GM21619 (cell line): ENCODE results near the gene CDX1.

Experiments
- ATAC-seq: cut with Tn5 transposase; IDR thresholded peaks from one replicate; pipeline ENCODE4 v1.9.1; 2021; ENCODE audit not compliant: unreplicated experiment

The CDX1 gene

DNA sequence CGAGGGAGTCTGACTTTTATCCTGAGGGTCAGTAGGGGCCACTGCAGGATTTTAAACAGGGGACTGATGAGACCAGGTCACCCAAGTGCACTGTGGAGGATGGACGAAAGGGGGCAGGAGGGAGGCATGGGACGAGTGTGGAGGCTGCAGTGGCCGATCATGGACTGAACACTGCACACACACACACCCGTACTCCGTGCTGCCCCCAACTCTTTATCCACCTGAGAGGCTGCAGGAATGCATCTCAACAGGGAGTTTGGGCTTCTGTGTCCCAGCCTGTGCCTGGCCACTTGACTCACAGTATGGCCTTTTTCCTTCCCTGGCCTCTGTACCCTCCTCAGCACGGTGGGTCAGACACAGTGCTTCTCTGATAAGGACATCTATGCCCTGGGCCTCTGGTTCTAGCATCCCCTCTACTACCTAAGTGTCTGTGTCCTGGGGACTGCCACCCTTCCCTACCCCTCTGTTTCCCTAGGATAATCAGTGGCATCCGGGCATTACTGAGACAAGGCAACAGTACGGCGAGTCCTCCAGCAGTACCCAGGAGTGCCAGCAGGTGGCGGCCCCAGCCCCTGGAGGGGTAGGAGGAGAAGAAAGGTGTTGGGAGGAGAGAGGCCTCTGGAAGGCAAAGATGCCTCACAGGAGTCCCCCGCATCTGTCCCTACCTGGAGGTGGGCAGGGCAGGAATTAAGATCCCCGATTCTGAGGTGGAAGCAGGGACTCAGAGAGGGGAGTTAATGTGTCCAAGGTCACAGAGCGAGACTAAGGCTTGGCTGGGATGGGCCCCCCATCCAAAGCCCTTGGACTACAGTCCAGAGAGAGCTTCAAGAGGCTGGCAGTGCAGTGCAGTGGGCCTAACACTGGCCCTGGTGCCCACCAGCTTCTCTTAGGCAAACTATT is 5.1 kb upstream of the CDX1 start:
- peak; percentile 56 for ATAC-seq

DNA sequence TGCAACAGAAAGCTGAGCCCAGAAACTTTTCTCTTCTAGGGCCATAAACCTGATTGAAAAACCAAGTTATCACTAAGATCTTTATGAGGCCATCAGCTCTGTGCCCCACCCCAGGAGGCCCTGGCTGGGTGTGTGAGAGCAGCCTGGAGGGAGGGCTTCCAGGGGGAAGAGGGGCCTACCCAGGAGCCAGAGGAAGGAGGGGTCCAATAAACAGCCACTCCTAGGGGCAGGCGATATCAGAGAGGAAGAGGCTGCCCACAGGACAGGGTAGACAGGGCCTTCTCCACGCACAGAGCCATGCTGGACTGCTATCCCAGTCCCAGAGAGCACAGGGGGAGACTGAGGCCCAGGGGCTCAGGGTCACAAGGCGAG is 4.5 kb upstream of the CDX1 start:
- ATAC-seq = no peak

DNA sequence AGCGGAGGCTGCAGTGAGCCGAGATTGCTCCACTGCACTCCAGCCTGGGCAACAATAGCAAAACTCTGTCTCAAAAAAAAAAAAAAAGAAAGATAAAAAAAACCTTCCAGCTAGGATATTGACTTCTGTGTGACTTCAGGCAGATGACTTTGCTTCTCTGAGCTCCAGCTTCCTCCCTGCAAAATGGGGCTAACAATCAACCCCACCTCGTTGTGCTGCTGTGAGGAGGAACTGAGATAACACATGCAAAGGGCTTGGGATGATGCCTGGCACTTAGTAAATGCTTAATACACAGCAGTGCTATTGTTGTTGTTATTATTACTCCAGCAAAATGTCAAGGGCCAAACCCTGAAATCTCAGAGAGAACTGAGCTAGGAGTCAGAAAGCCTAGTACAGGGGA is 3.5 kb upstream of the CDX1 start:
- ATAC-seq = no peak

DNA sequence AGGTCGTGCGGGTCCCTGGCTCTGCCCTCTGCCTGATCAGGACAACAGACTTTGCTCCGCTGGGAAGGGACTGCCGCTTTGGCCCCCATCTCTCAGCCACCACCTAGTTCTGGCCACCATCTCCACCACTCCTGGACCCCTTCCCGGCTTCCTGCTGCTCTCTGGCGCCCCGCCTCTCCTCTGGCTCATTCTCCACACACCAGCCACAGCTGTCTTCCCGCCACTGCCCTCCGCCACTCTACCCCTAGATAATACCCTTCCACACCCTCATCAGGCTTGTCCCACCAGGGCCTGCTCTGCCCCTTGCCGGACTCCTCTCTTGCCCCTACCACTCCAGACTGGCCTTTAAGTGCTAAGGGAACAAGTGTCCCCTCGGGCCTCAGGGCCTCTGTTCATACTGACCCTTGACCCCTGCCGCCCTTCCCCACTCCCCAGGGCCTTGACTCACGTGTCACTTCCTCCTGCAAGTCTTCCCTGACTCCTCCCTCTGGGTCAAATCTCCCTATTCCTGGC is 3.0 kb upstream of the CDX1 start:
- ATAC-seq = no peak

DNA sequence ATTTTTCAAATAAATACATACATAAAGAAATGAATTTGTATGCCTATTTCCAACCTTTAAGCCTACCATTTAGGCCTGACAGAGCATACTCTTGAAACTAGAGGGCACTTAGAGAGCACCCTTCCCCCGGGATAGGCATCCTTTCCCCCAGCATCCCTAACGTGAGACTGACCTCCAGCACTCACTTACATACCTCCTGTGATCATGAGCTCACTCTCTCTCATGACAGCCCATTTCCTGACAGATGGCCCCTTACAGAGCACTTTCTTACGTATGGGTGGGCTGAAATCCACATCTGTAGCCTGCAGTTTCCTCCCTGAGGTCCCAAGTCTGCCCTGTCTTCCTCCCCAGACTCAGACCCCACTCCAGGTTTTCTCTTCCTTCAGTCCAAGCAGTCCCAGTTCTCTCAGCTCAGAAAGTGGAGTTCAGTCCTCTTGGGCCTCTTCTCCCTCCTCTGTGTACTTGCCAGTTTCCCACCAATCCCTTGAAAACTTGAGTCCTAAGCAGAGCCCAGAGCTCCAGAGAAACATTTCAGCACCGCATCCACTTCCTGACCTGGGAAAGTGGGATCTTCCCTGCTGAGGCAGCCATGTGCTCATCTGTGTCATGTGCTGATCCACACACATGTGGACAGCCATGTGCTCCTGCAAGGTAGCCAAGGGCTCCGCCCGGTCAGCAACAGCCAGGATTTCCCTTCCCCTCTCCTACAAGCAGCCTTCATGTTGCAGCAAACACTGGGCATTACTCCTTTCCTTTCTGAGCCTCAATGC is 2.2 kb upstream of the CDX1 start:
- no peak for ATAC-seq

DNA sequence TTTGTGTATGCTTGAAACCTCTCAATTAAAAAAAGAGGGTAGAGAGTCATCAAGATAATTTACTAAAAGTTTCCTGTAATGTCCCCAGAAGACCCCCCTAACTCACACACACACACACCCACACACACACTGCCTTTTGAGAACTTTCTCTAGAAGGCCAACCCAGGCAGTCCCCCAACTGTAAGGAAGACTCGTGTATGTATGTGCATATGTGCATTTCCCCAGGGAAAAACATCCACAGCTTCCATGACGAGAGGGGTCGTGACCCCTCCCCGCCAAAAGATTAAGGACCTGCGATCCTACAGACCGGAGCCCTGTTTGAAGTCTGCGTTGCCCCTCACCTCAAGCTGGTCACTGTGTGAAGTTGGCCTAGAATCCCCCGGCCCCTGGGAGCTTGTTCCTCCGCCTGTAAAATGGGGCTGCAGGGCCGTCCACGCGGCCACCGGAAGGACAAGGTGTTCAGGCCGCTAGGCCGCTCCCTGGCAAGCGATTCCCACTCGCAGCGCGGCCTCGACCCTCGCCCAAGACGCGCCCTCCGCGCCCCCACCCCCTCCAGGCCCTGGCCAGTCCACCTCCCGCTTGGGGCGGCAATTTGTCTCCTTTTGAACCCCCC is 435 bp upstream of the CDX1 start:
- ATAC-seq = no peak

DNA sequence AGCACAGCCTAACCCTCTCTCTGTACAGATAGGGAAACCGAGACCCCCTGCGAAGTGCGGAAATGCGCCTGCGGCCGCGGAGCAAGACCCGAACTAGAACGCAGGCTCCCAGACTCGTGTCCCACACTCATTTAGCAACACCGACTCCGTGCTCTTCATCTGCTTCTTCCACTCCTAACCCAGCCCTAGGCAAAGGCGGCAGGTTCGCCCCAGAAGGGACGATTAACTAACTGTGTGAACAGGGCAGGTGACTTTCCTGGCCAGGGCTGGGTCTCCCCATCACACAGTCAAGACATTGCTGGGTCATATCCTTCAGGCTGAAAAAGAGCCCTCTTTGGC is 903 bp downstream of the CDX1 start:
- no peak for ATAC-seq

DNA sequence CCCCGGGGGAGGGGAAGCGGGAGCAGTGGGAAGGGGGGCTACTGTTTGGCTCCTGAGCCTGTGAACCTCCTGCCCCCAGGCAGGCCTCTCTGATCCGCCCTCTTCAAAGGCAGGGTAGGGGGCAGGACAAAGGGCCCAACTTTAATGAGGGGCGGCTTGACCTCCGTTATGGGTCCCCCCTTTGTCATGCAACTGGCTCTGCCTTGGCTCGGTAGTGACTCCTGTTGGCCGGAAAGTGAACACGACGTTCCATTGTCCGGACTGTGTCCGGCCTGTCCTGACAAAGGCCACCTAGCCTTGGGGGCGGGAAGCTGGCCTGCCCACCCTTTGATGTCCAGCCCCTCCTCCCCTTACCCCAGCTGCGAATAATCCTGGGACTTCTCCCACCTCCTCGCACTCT is 1.3 kb downstream of the CDX1 start:
- ATAC-seq = no peak

DNA sequence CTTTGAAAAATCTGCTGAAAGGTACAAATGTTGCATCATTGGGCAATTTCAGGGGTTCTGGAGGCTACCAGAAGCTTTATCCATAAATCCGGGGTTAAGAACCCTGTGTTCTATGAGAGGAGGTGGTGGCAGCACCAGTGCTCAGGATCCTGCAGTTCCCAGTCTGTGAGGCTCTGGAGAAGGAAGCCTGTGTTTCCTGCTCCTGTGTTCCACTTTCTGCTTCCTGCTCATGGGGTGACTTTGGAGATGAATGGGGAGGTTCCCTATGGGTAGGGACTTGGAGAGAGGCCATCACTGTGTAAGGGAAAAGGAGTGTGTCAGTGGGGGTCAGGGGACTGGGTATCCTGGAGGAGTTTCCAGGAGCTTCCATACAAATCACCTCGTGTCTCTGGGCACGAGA is 2.3 kb downstream of the CDX1 start:
- no peak for ATAC-seq

DNA sequence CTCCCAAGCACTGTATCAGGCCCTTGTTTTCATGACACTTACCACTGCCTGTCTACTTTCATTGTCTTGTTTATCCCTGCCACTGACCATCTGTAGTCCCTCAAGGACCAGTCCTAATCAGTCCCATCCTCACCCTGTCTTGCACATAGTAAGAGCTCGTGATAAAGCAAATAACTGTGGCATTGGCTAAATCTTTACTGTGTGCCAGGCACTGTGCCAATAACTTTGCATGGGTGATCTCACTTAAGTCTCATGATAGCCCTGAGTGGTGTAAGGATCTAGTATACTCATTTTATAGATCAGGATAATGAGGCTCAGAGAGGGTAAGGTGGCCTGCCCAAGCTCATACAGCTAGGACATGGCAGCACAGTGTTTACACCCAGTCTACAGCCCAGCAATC is 5.6 kb downstream of the CDX1 start:
- no peak for ATAC-seq

DNA sequence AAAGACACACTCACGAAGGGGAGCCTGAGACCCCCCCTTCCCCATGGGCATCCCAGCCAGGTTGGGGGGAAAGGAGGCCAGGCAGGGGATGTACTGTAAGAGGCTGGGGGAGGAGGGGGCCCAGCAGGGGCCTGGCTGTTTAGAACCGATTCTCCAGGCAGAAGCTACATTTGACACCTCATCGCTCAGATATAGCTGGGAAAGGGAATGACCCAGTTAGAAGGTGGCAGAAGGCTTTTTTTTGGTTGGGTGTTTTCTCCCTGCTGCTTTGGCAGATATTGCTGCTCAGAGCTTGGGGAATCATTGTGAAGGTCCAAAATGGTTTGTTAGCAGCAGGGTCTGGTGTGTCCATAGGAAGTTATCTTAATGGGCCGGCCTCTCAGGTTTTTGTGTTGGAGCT is 6.0 kb downstream of the CDX1 start:
- ATAC-seq = no peak

DNA sequence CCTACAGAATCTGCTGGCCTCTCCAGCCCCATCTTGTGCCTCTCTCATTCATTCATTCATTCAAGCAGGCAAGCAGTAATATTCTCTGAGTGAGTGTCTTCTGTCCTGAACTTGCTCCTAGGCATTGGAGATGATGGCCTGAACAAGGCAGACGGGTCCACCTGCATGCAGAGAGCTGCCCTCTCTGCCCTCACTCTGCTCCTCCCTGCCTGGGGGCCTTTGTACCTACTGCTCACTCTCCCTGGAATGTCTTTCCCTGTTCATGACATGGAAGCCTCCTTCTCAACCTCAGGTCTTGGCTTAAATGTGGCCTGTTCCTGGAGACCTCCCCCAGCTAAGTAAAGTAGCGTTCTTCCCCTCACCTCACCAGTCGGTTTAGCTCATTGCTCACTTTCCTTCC is 6.6 kb downstream of the CDX1 start:
- no peak for ATAC-seq

DNA sequence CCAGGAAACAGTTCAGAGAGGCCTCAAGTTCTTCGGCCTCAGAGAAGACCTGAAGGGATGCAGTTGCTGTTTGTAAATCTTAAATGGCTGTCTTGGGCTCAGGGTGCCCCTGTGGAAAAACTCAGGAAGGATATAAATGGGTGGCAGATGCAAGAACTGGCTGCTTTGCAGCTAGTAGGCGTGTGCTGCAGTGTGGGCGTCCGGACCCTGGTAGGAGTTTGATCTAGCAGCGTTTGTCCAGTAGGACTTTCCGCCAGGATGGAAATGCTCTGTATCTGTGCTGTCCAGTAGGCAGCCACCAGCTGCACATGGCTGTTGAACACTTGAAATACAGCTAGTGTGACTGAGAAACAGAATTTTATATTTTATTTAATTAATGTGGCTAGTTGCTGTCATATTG is 7.7 kb downstream of the CDX1 start:
- no peak for ATAC-seq

DNA sequence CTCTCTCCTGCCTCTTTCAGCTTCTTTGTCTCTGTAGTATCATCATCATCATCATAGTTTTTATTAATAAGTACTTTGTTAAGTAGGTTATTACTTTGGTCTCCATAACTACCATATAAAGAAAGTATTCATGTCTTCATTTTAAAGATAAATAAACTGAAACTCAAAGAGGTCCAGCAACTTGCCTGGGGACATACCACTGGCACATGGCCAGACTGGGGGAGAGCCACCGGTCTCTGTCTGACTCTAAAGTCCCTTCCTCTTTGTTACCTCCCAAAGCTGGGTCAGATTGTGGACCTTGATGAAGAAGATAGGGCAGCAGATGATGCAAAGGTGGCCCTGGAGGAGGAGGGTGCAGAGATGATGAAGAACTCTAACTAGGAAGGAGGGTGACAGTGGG is 8.5 kb downstream of the CDX1 start:
- no peak for ATAC-seq

DNA sequence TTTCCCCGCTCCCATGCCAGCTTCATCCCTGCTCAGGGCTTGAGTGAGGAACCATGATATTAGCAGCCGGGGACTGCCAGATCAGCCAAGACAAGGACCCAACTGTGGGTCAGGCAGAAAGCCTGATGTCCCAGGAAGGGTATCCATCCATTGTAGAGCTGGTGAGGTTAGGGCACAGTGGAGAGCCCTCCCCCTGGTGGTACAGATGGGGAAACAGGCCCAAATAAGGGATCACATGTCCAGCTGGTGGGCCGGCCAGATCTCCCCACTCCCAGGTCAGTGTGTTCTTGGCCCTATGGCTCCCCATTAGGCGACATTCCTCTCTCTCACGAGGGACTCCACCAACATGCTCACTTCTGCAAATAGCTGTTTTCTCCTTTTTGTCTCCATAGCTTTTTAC is 9.0 kb downstream of the CDX1 start:
- no peak for ATAC-seq

DNA sequence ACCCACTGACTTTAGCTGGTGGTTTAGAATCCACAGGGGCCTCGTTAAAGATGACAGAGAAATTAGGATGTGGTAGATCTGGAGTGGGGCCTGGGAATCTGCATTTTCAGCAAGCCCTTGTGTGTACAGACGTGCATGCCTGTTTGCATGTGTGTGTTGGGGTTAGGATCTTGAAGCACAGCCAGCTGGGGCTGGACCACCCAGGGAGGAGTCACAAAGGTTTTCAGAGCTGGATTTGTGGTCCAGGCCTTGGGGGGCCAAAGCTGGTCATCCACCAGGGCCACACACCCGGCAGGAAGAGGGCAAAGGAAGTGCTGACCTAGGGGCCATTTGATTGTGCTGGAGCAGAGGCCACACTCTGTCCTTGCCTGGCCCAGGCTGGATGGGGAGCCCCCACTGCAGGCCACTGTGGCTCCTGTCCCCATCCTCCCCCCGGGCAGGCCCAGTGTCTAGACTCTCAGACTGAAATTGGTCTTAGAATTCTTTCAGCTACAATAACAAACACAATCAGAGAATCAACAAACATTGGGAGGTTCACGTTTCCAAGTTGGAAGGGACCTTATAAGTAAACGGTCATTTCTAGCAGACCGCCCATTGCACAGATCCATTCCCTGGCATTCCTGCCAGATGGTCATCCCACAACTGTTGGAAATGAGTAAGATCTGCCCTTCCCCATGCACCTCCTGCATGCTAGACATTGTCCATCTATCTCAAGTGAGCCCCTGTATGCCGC is 10.3 kb downstream of the CDX1 start:
- no peak for ATAC-seq

DNA sequence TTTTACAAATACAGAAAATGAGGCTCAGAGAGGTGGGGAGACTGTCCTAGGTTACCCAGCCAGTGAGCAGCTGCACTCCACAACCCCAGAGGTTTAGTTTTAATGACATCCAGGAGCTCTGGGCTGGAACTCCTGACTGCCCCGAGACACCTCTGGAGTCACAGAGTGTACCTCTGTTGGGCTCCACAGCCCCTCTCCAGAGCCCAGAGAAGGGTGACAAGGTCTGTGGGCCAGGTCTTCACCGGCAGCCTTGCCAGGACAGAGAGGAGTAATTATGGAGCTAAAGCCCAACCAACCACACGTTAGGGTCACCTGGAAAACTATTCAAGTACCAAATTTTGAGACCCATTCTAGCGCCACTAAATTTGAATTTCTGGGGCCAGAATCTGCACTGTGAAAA is 11.1 kb downstream of the CDX1 start:
- ATAC-seq = no peak

DNA sequence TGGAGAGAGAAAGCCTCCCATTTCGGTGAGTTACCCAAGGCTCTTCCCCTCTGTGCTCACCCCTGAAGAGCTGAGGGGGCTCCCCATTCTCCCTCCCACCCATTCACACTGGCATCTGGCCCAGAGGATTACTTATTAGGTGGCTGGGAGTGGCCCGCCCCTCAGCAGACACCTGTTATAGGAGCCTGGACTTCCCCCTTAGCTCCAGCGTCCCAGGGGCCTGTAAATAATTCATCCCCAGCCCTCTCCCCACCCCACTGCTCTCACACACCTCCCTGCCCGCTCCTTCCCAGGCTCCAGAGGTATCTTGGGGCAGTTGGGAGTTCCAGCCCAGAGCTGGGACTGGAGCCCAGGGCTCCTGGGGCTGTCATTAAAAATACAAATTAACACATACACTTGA is 11.7 kb downstream of the CDX1 start:
- ATAC-seq = peak; percentile 62

DNA sequence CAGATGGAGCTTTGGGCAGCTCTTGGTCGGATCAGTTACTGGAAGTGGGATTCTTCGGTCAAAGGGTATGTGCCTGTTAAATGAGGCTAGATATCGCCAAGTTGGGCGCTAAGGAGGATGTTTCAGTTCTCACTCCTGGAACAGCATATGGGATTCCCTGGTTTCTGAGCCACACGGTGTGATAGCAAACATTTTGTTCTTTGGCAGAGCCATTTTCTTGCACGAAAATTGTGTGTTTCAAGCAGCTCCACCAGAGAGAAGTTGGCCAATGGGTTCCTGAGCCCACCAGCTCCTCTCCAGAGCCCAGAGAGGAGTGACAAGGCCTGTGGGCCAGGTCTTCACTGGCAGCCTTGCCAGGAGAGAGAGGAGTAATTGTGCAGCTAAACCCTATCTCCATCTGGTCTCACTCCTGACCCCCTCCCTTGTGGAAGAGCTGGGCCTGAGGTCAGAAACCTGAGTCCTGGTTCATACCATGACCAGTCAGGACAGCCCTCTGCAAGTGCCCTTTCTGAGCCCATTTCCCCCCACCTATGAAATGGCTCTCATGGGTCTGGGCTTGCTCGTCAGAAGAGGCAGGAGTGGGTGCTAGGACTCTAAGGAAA is 12.5 kb downstream of the CDX1 start:
- ATAC-seq = no peak

DNA sequence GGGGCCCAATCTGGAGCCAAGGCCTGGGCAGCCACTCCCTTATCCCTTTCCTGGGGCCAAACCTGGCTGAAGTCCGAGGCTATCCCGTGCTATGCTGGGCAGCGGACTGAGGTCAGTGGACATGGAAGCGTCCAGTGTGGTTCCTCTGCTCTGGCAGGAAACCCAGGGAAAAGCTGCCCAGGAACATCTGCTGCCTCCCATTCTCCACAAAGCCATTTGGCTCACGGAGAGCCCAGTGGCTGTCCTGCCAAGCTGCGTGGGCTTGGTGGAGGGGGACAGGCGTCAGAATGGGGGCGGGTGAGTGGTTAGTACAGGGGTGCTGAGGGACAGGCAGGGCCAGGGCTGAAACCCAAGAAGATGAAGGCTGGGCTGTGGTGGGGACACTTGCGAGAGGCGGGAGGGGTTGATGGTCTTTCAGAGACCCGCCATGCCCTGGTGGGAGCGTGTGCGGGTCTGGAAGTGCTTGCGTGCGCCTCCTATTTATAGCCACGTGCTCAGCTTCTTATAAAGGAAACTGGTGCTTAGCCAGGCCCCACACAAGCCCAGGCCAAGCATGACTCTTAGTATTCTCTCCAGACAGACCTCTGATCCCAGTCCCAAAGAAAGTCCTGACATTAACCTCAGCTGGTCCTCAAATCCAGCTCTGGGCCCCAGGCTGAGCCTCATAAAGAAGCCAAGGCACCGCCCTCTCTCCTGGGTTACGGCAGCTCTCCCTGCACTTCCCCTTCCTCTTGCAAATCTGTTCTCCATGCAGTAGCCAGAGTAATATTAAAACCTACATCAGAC is 13.9 kb downstream of the CDX1 start:
- ATAC-seq = no peak
